Endothelial cell of umbilical vein (primary cell): ENCODE data around the gene UBFD1. TPM values are rescaled to one million over a fixed set of nuclear protein-coding genes. Genes with fewer than 3 reads are reported as not detected.

Experiments
- BruUV-seq: library from RNA; stranded (reverse); fragments of 400-500 nt; replicated peaks from 2 replicates; lab custom pipeline; 2021; lab: Mats Ljungman, UMichigan
- CTCF ChIA-PET: fragments of 300-600, 350-600 bp; sonication (Branson Sonifier 250); formaldehyde crosslinking; loops from one replicate; lab custom pipeline; 2021; ENCODE audit warnings: antibody characterized with exemption, inconsistent platforms; lab: Charles Lee
- POLR2A ChIA-PET: fragments of 300-600, 350-600 bp; sonication (Branson Sonifier 250); formaldehyde crosslinking; loops from one replicate; lab custom pipeline; 2021; ENCODE audit warnings: antibody characterized with exemption, inconsistent platforms; lab: Charles Lee
- DNase-seq: peaks from one replicate; pipeline ENCODE4 v3.0.0-alpha.2; 2011; ENCODE audit warnings: low read depth, low spot score
- FAIRE-seq: peaks from 2 replicates; lab custom pipeline; 2011; peaks lifted over from hg19 to GRCh38; lab: Jason Lieb, UNC
- H2AFZ ChIP-seq: 2 replicates; pipeline ENCODE4 v1.6.0; 2012; ENCODE audit warnings: low read depth, low read length, control low read depth, inconsistent platforms
- H3K27ac ChIP-seq: 2 replicates; pipeline ENCODE4 v1.5.1; 2011; ENCODE audit warnings: low read depth, mild to moderate bottlenecking, control low read depth, low read length, moderate library complexity; ENCODE audit not compliant: insufficient read depth
- H3K27me3 ChIP-seq, 2 experiments: 2 replicates each; pipeline versions ENCODE4 v1.6.0 to v1.6.1; 2011; ENCODE audit warnings: low read length in 2 of 2, mixed read lengths in 1 of 2; ENCODE audit not compliant: control insufficient read depth in 2 of 2, insufficient read depth in 2 of 2
- H3K36me3 ChIP-seq, 2 experiments: 2 replicates in 1 of 2; 3 replicates in 1 of 2; pipeline ENCODE4 v1.5.1; 2011; ENCODE audit warnings: low read length in 2 of 2, mild to moderate bottlenecking in 1 of 2, moderate library complexity in 1 of 2; ENCODE audit not compliant: control insufficient read depth in 2 of 2, insufficient read depth in 2 of 2; ENCODE audit errors: extremely low read depth in 1 of 2
- H3K4me1 ChIP-seq: 3 replicates; pipeline ENCODE4 v1.5.1; 2011; ENCODE audit warnings: mild to moderate bottlenecking, low read length; ENCODE audit not compliant: control insufficient read depth, insufficient read depth; ENCODE audit errors: extremely low read depth
- H3K4me2 ChIP-seq: 2 replicates; pipeline ENCODE4 v1.6.1; 2011; ENCODE audit warnings: low read length, control low read depth, mixed read lengths; ENCODE audit not compliant: insufficient read depth
- H3K4me3 ChIP-seq, 3 experiments: fragments of 200-600 bp in 1 of 3; sonication (generic), shearing (Covaris generic) in 1 of 3; replicated peaks in 1 of 3; 2 replicates each; pipeline ENCODE4 v1.5.1; 2011 to 2016; ENCODE audit warnings: control low read depth in 3 of 3, low read length in 3 of 3, mild to moderate bottlenecking in 2 of 3, inconsistent platforms in 1 of 3, low read depth in 1 of 3, moderate library complexity in 1 of 3; ENCODE audit not compliant: insufficient read depth in 1 of 3
- H3K79me2 ChIP-seq: 2 replicates; pipeline ENCODE4 v1.6.0; 2012; ENCODE audit warnings: low read length, inconsistent platforms; ENCODE audit not compliant: control insufficient read depth, insufficient read depth
- H3K9ac ChIP-seq: replicated peaks from 2 replicates; pipeline ENCODE3; 2011; ENCODE audit warnings: low read length, control low read depth; ENCODE audit not compliant: insufficient read depth; ENCODE audit errors: extremely low read depth
- H3K9me1 ChIP-seq: replicated peaks from 3 replicates; pipeline ENCODE4 v1.6.0; 2011; ENCODE audit warnings: mild to moderate bottlenecking, low read length; ENCODE audit not compliant: control insufficient read depth, insufficient read depth; ENCODE audit errors: extremely low read depth
- H3K9me3 ChIP-seq: replicated peaks from 2 replicates; pipeline ENCODE4 v1.5.1; 2012; ENCODE audit warnings: low read length, inconsistent platforms; ENCODE audit not compliant: control insufficient read depth, insufficient read depth
- H4K20me1 ChIP-seq: replicated peaks from 2 replicates; pipeline ENCODE3; 2011; ENCODE audit warnings: mild to moderate bottlenecking, low read length; ENCODE audit not compliant: control insufficient read depth, insufficient read depth; ENCODE audit errors: extremely low read depth
- EZH2 ChIP-seq: IDR thresholded peaks from 2 replicates; pipeline ENCODE4 v1.6.1; 2012; ENCODE audit warnings: borderline replicate concordance, low read depth, mild to moderate bottlenecking, moderate library complexity, low read length, inconsistent platforms; ENCODE audit not compliant: severe bottlenecking
- FOS ChIP-seq: IDR thresholded peaks from 2 replicates; pipeline ENCODE4 v1.6.1; 2011; ENCODE audit warnings: mild to moderate bottlenecking, low read length, moderate library complexity, borderline replicate concordance; ENCODE audit not compliant: insufficient read depth
- GATA2 ChIP-seq: IDR thresholded peaks from 2 replicates; pipeline ENCODE4 v1.7.0; 2011; ENCODE audit warnings: low read depth, mild to moderate bottlenecking, moderate library complexity, mixed read lengths, low read length; ENCODE audit not compliant: insufficient read length, insufficient read depth
- JUN ChIP-seq: IDR thresholded peaks from 2 replicates; pipeline ENCODE4 v1.6.1; 2011; ENCODE audit warnings: borderline replicate concordance, low read depth; ENCODE audit not compliant: insufficient read length, insufficient read depth
- MYC ChIP-seq: IDR thresholded peaks from one replicate; pipeline ENCODE4 v1.6.1; 2011; ENCODE audit warnings: mild to moderate bottlenecking, low read depth, low read length
- POLR2A ChIP-seq: IDR thresholded peaks from 2 replicates; pipeline ENCODE4 v1.6.1; 2012; ENCODE audit warnings: low read depth, mild to moderate bottlenecking, control low read depth, low read length
- POLR2AphosphoS5 ChIP-seq: IDR thresholded peaks from 2 replicates; pipeline ENCODE4 v1.6.1; 2012; ENCODE audit warnings: low read depth, mild to moderate bottlenecking, control low read depth, low read length, moderate library complexity; ENCODE audit not compliant: insufficient read depth
- dilution Hi-C: fragments of 300-500 bp; cut with MboI; formaldehyde crosslinking; loops from one replicate; pipeline ENCODE4 v1.15.0; 2019; ENCODE audit warnings: low sequenced_read_pairs; ENCODE audit not compliant: extremely low pct_ligation_motif_present
- intact Hi-C: fragments of 100-400 bp; cut with micrococcal nuclease; formaldehyde crosslinking; loops from one replicate; pipeline ENCODE4 v1.10.0; 2022
- polyA plus RNA-seq, 4 experiments: library from polyadenylated mRNA; depleted of rRNA in 3 of 4; stranded (reverse) in 3 of 4; unstranded in 1 of 4; fragments of >200 nt; gene quantifications; 2 replicates each; pipeline versions ENCODE4 v1.2.1 to v1.2.3, GENCODE V29; 2011 to 2012; ENCODE audit warnings: missing spikeins in 1 of 4
- total RNA-seq: library from RNA; stranded (reverse); gene quantifications from 2 replicates; pipeline ENCODE4 v1.2.3, GENCODE V29; 2021
- TF ChIP-seq, protein P1 (sequence below), 2 donors: IDR thresholded peaks; 1 replicate in 1 of 2; 2 replicates in 1 of 2; pipeline ENCODE4 v1.5.1; 2011; ENCODE audit warnings: low read length in 2 of 2, mild to moderate bottlenecking in 2 of 2, moderate library complexity in 2 of 2, control low read depth in 1 of 2, inconsistent platforms in 1 of 2, low read depth in 1 of 2; ENCODE audit not compliant: insufficient read depth in 1 of 2; ENCODE audit errors: extremely low read depth in 1 of 2
- TF ChIP-seq, protein P2 (sequence below): IDR thresholded peaks from 2 replicates; pipeline ENCODE4 v1.6.1; 2011; ENCODE audit not compliant: insufficient read depth, insufficient read length

Gene UBFD1
- total and polyA plus RNA-seq, 2 donors (not counting 3 experiments of a cell fraction or from before 2014, with no cell fraction given), result 50.0 to 69.9 TPM

DNA sequence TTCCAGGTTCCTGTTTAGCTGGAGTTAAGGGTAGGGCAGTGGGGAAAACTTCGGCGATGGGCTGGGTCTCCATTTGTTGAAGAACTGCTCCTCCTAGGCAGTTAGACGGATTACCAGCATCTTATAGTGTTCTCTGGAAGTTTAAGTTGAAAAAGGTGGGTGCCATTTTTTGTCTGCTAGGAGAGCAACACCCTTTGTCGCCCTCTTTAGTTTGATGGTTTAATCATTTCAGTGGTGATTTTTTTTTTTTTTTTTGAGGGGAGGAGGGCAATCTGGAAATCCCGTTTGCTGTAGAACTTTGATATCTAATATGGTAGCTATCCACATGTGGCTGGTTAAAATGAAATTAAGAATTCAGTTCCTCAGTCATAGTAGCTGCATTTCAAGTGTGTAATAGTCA lies 4.1 kb downstream of the UBFD1 start:
- TF ChIP-seq JUN, result no peak
- no peak for TF ChIP-seq MYC
- TF ChIP-seq POLR2AphosphoS5, result no peak
- no peak for TF ChIP-seq POLR2A
- TF ChIP-seq GATA2, result no peak
- no peak for TF ChIP-seq EZH2
- TF ChIP-seq, protein P1, sequence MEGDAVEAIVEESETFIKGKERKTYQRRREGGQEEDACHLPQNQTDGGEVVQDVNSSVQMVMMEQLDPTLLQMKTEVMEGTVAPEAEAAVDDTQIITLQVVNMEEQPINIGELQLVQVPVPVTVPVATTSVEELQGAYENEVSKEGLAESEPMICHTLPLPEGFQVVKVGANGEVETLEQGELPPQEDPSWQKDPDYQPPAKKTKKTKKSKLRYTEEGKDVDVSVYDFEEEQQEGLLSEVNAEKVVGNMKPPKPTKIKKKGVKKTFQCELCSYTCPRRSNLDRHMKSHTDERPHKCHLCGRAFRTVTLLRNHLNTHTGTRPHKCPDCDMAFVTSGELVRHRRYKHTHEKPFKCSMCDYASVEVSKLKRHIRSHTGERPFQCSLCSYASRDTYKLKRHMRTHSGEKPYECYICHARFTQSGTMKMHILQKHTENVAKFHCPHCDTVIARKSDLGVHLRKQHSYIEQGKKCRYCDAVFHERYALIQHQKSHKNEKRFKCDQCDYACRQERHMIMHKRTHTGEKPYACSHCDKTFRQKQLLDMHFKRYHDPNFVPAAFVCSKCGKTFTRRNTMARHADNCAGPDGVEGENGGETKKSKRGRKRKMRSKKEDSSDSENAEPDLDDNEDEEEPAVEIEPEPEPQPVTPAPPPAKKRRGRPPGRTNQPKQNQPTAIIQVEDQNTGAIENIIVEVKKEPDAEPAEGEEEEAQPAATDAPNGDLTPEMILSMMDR (IDR thresholded peaks at IDR 0.05; ENCODE audit: extremely low read depth in 1 of 2, insufficient read depth in 1 of 2, low read depth in 1 of 2, low read length in 2 of 2), result no peak
- TF ChIP-seq FOS, result no peak
- TF ChIP-seq, protein P2, sequence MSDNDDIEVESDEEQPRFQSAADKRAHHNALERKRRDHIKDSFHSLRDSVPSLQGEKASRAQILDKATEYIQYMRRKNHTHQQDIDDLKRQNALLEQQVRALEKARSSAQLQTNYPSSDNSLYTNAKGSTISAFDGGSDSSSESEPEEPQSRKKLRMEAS, result no peak
- DNase-seq (no peak), FAIRE-seq (no peak)
- H3K4me1 ChIP-seq, result peaks cover 11% of the 10 kb centered on the region
- CTCF ChIA-PET, result no interaction called here
- dilution Hi-C loops (no loop called here), intact Hi-C loops (no loop called here)
- H3K4me2 ChIP-seq, result no peak overlapping the region
- no peaks in the 10 kb centered on the region for H3K27me3 ChIP-seq
- H3K4me3 ChIP-seq, result no peak overlapping the region
- H3K9me1 ChIP-seq, result no peaks in the 10 kb centered on the region
- no peaks in the 10 kb centered on the region for H3K9me3 ChIP-seq
- no peak overlapping the region for H2AFZ ChIP-seq
- peaks cover 30% of the 10 kb centered on the region for H3K79me2 ChIP-seq
- H4K20me1 ChIP-seq, result no peaks in the 10 kb centered on the region
- no TSS peak for BruUV-seq
- POLR2A ChIA-PET, result interaction anchor here (0.7 kb wide), 1 partner anchor 40 kb away, joined by 3 read pairs; no protein-coding TSS in a partner anchor
- peaks cover 31 to 37% of the 10 kb centered on the region in 2 experiments for H3K36me3 ChIP-seq
- no peak overlapping the region for H3K9ac ChIP-seq
- H3K27ac ChIP-seq, result no peak overlapping the region
